DND-41 (cell line): ENCODE data around the gene NBEA.
"Not testable (repeated sequence)": the region's sequence is repeated elsewhere in the genome, so short reads cannot be mapped to it uniquely, and the experiment has no call there.

Source experiments
- ATAC-seq: fragments of 200-7000 bp; cut with Tn5 transposase; 3 replicates; pipeline ENCODE4 v1.9.1; 2021; ENCODE audit warnings: low read depth; ENCODE audit not compliant: insufficient read depth
- DNase-seq: peaks from one replicate; pipeline ENCODE4 v3.0.0-alpha.2; 2020
- H2AFZ ChIP-seq: 2 replicates; pipeline ENCODE4 v1.6.0; 2012; ENCODE audit warnings: low read depth, low read length
- H3K27ac ChIP-seq: 2 replicates; pipeline ENCODE4 v1.5.1; 2012; ENCODE audit warnings: low read length, inconsistent platforms
- H3K27me3 ChIP-seq: fragments of 200-600 bp; sonication (generic); 2 replicates; pipeline ENCODE4 v1.6.0; 2012; ENCODE audit warnings: low read length, mild to moderate bottlenecking, inconsistent platforms; ENCODE audit not compliant: insufficient read depth, poor library complexity
- H3K36me3 ChIP-seq: 2 replicates; pipeline ENCODE4 v1.5.1; 2012; ENCODE audit warnings: low read length, inconsistent platforms; ENCODE audit not compliant: insufficient read depth
- H3K4me1 ChIP-seq: 2 replicates; pipeline ENCODE4 v1.5.1; 2012; ENCODE audit warnings: mild to moderate bottlenecking, low read length; ENCODE audit not compliant: insufficient read depth
- H3K4me2 ChIP-seq: 2 replicates; pipeline ENCODE4 v1.6.0; 2012; ENCODE audit warnings: mild to moderate bottlenecking, moderate library complexity, low read length, inconsistent platforms; ENCODE audit not compliant: insufficient read depth
- H3K4me3 ChIP-seq, 2 experiments: fragments of 200-600 bp in 1 of 2; shearing (Covaris generic) in 1 of 2; 2 replicates each; pipeline ENCODE4 v1.5.1; 2012 to 2016; ENCODE audit warnings: inconsistent platforms in 2 of 2, low read length in 2 of 2, mild to moderate bottlenecking in 2 of 2, low read depth in 1 of 2, moderate library complexity in 1 of 2
- H3K79me2 ChIP-seq: 2 replicates; pipeline ENCODE4 v1.6.0; 2012; ENCODE audit warnings: low read length, inconsistent platforms; ENCODE audit not compliant: insufficient read depth
- H3K9ac ChIP-seq: 2 replicates; pipeline ENCODE4 v1.6.0; 2012; ENCODE audit warnings: low read depth, mild to moderate bottlenecking, inconsistent platforms, low read length, moderate library complexity
- H3K9me3 ChIP-seq: 2 replicates; pipeline ENCODE4 v1.5.1; 2012; ENCODE audit warnings: low read length, moderate library complexity, mild to moderate bottlenecking, inconsistent platforms; ENCODE audit not compliant: insufficient read depth, severe bottlenecking
- H4K20me1 ChIP-seq: 2 replicates; pipeline ENCODE4 v1.6.0; 2012; ENCODE audit warnings: low read length; ENCODE audit not compliant: insufficient read depth
- EZH2 ChIP-seq: IDR thresholded peaks from 3 replicates; pipeline ENCODE4 v1.6.1; 2012; ENCODE audit warnings: borderline replicate concordance, low read depth, mild to moderate bottlenecking, moderate library complexity, low read length, inconsistent platforms; ENCODE audit not compliant: severe bottlenecking
- TF ChIP-seq, protein P1 (sequence below): IDR thresholded peaks from 2 replicates; pipeline ENCODE4 v1.5.1; 2012; ENCODE audit warnings: borderline replicate concordance, low read length, moderate library complexity, mild to moderate bottlenecking; ENCODE audit not compliant: poor library complexity, severe bottlenecking; ENCODE audit errors: extremely low read depth

The NBEA gene

DNA sequence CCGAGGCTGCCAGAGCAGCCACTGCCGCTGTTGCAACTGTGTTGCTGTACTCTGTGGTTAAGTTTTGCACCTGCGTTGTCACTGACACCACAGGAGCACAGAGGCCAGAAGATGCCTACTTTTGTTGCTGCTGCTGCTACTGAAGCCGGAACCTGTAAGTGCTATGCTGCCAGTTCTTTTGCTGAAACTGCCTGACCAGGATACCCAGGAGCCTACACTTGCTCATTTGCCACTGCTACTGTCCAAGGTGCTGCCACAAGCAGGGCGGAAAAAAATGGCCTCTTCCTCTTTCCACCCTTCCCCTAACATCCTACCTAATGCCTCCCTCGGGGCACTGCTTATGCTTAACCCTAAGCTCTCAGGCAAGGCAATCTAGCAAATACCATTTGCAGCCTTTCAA is 29.0 kb upstream of the NBEA start:
- Histone ChIP-seq H3K36me3 (no peaks in the 10 kb centered on the region), H3K9ac (no peak overlapping the region), H2AFZ (no peak overlapping the region), H3K9me3 (no peaks in the 10 kb centered on the region), H3K27ac (no peak overlapping the region), H3K4me2 (no peak overlapping the region), H3K79me2 (no peaks in the 10 kb centered on the region), H3K4me3 (no peak overlapping the region), H3K4me1 (no peaks in the 10 kb centered on the region), H3K27me3 (no peaks in the 10 kb centered on the region), H4K20me1 (no peaks in the 10 kb centered on the region)
- TF ChIP-seq, protein P1, sequence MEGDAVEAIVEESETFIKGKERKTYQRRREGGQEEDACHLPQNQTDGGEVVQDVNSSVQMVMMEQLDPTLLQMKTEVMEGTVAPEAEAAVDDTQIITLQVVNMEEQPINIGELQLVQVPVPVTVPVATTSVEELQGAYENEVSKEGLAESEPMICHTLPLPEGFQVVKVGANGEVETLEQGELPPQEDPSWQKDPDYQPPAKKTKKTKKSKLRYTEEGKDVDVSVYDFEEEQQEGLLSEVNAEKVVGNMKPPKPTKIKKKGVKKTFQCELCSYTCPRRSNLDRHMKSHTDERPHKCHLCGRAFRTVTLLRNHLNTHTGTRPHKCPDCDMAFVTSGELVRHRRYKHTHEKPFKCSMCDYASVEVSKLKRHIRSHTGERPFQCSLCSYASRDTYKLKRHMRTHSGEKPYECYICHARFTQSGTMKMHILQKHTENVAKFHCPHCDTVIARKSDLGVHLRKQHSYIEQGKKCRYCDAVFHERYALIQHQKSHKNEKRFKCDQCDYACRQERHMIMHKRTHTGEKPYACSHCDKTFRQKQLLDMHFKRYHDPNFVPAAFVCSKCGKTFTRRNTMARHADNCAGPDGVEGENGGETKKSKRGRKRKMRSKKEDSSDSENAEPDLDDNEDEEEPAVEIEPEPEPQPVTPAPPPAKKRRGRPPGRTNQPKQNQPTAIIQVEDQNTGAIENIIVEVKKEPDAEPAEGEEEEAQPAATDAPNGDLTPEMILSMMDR, result no peak
- no peak for TF ChIP-seq EZH2
- peak; percentile 68 for ATAC-seq
- peak; percentile 10 for DNase-seq

DNA sequence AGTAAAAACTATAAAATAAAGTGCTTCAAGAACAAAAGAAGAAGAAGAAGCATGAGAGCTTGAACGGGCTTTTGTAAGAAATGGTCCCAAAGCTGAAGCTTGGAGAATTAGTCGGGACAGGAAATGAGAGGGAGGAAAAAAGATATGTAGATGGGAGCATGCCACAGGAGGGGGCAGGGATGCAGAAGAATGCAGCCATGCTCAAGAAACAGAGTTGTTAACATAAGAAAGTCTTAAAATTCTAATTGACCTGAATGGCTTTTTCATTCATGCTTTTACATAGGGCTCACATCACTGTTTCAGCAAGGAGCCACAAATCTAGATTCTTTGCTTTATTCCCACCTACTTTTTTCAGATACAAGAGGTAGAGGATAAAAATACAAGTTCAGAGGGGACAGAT is 27.7 kb upstream of the NBEA start:
- DNase-seq, result no peak
- Histone ChIP-seq H3K9me3 (no peaks in the 10 kb centered on the region), H3K4me3 (no peak overlapping the region), H2AFZ (no peak overlapping the region), H3K27ac (no peak overlapping the region), H3K36me3 (no peaks in the 10 kb centered on the region), H3K4me2 (no peak overlapping the region), H3K4me1 (no peaks in the 10 kb centered on the region), H3K27me3 (no peaks in the 10 kb centered on the region), H4K20me1 (no peaks in the 10 kb centered on the region), H3K9ac (no peak overlapping the region), H3K79me2 (no peaks in the 10 kb centered on the region)
- TF ChIP-seq, protein P1, result no peak
- no peak for TF ChIP-seq EZH2
- no peak for ATAC-seq

DNA sequence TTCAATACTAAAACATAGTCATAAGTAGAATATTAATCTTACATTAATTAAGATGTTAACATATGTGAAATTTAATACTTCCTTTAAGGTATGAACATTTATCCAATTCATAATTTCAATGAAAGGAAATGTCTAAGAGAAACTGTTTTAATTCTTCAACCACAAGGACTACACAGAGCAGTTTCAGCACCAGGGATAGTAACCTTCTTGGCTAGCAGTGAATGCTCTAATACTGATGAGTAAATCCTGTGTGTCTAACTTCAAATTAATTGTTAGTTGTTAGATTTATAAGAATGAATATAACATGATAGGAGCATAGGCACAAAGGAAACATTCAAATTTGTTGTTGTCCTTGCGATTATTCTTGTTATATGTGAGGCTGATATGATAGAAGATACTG is 15.6 kb upstream of the NBEA start:
- Histone ChIP-seq H2AFZ (no peak overlapping the region), H3K36me3 (no peaks in the 10 kb centered on the region), H3K9ac (no peak overlapping the region), H3K4me3 (no peak overlapping the region), H3K9me3 (no peaks in the 10 kb centered on the region), H3K27ac (no peak overlapping the region), H4K20me1 (no peaks in the 10 kb centered on the region), H3K4me1 (no peaks in the 10 kb centered on the region), H3K4me2 (no peak overlapping the region), H3K27me3 (no peaks in the 10 kb centered on the region), H3K79me2 (no peaks in the 10 kb centered on the region)
- ATAC-seq (peak; percentile 67; the same call in 2 of the 3 replicates), DNase-seq (peak; percentile 18)
- TF ChIP-seq, protein P1, result no peak
- no peak for TF ChIP-seq EZH2

DNA sequence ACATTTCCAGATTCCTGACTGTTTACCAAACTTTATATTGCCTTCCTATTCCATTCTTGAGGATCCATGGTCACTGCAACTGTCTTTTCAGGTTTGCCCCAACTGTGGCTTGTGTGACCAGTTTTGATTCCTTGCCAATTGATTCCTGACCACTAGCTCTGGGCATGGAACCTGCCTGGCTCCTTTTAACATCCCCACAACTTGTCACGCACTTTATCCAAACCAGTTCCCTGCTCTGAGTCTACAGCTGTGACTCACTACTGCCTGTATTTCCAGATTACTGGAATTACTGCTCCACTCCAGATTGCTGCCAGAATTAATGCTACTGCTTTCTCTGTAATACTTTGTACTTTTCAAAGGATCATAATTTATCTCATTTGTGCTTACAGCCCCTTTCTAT is 13.4 kb upstream of the NBEA start:
- not testable (repeated sequence) for H3K27ac ChIP-seq, ATAC-seq, DNase-seq, H3K4me3 ChIP-seq, H3K79me2 ChIP-seq, H3K27me3 ChIP-seq, H3K4me2 ChIP-seq, H3K36me3 ChIP-seq, H3K4me1 ChIP-seq, H3K9me3 ChIP-seq, H4K20me1 ChIP-seq, H2AFZ ChIP-seq, H3K9ac ChIP-seq
